Mucosa of stomach (tissue), 1 donor: ENCODE measurements around the gene EMC1.
"Not testable (repeated sequence)": the region's sequence is repeated elsewhere in the genome, so short reads cannot be mapped to it uniquely, and the experiment has no call there.

Experiments used
- H3K27me3 ChIP-seq: one replicate; pipeline ENCODE4 v1.7.0; 2013; ENCODE audit warnings: mild to moderate bottlenecking, low read length; ENCODE audit not compliant: control insufficient read depth, insufficient read depth
- H3K36me3 ChIP-seq: one replicate; pipeline ENCODE4 v1.7.0; 2013; ENCODE audit warnings: low read length; ENCODE audit not compliant: control insufficient read depth, insufficient read depth
- H3K4me1 ChIP-seq: one replicate; pipeline ENCODE4 v1.7.0; 2013; ENCODE audit warnings: mild to moderate bottlenecking, low read length; ENCODE audit not compliant: control insufficient read depth, insufficient read depth
- H3K4me3 ChIP-seq: one replicate; pipeline ENCODE4 v1.7.0; 2013; ENCODE audit warnings: low read length
- H3K9ac ChIP-seq: one replicate; pipeline ENCODE4 v1.7.0; 2013; ENCODE audit warnings: mild to moderate bottlenecking, low read length, moderate library complexity
- H3K9me3 ChIP-seq: one replicate; pipeline ENCODE4 v1.7.0; 2013; ENCODE audit warnings: mild to moderate bottlenecking, low read length, moderate library complexity; ENCODE audit not compliant: control insufficient read depth
- donor health status: Pancreatic carcinoma.

The EMC1 gene

GRCh38 chr1:19222979-19223824 lies 28.1 kb downstream of the EMC1 start:
- H3K36me3 ChIP-seq = peaks cover 22% of the 10 kb centered on the region
- no peaks in the 10 kb centered on the region for H3K27me3 ChIP-seq
- no peaks in the 10 kb centered on the region for H3K9me3 ChIP-seq
- no peaks in the 10 kb centered on the region for H3K4me1 ChIP-seq
- H3K9ac ChIP-seq = no peak overlapping the region
- H3K4me3 ChIP-seq = no peak overlapping the region

GRCh38 chr1:19222573-19222972 lies 28.8 kb downstream of the EMC1 start:
- H3K9me3 ChIP-seq = no peaks in the 10 kb centered on the region
- H3K4me3 ChIP-seq = no peak overlapping the region
- H3K27me3 ChIP-seq = no peaks in the 10 kb centered on the region
- H3K4me1 ChIP-seq = no peaks in the 10 kb centered on the region
- H3K36me3 ChIP-seq = peaks cover 21% of the 10 kb centered on the region
- no peak overlapping the region for H3K9ac ChIP-seq

GRCh38 chr1:19220991-19221390 lies 30.3 kb downstream of the EMC1 start:
- no peaks in the 10 kb centered on the region for H3K27me3 ChIP-seq
- no peaks in the 10 kb centered on the region for H3K4me1 ChIP-seq
- no peak overlapping the region for H3K4me3 ChIP-seq
- H3K9ac ChIP-seq = no peak overlapping the region
- H3K36me3 ChIP-seq = peaks cover 12% of the 10 kb centered on the region
- H3K9me3 ChIP-seq = no peaks in the 10 kb centered on the region

- no peak overlapping the region for H3K9ac ChIP-seq
- peaks cover 12% of the 10 kb centered on the region for H3K36me3 ChIP-seq
- no peak overlapping the region for H3K4me3 ChIP-seq
- no peaks in the 10 kb centered on the region for H3K9me3 ChIP-seq
- H3K27me3 ChIP-seq = no peaks in the 10 kb centered on the region
- no peaks in the 10 kb centered on the region for H3K4me1 ChIP-seq
Observed at GRCh38 chr1:19220080-19220846, 31.1 kb downstream of the EMC1 start.

- Histone ChIP-seq H3K27me3 (no peaks in the 10 kb centered on the region), H3K4me3 (no peak overlapping the region), H3K4me1 (no peaks in the 10 kb centered on the region), H3K9me3 (no peaks in the 10 kb centered on the region), H3K36me3 (peaks cover 12% of the 10 kb centered on the region), H3K9ac (no peak overlapping the region)
Observed at GRCh38 chr1:19219451-19219850, 31.9 kb downstream of the EMC1 start.

GRCh38 chr1:19216585-19216984 lies 34.7 kb downstream of the EMC1 start:
- not testable (repeated sequence) for H3K36me3 ChIP-seq, H3K4me3 ChIP-seq, H3K4me1 ChIP-seq, H3K27me3 ChIP-seq, H3K9ac ChIP-seq, H3K9me3 ChIP-seq

GRCh38 chr1:19213580-19213979 lies 37.7 kb downstream of the EMC1 start:
- Histone ChIP-seq H3K36me3 (no peaks in the 10 kb centered on the region), H3K9ac (no peak overlapping the region), H3K27me3 (no peaks in the 10 kb centered on the region), H3K9me3 (no peaks in the 10 kb centered on the region), H3K4me3 (no peak overlapping the region), H3K4me1 (peaks cover 7% of the 10 kb centered on the region)

- no peak overlapping the region for H3K9ac ChIP-seq
- H3K4me3 ChIP-seq = no peak overlapping the region
- H3K27me3 ChIP-seq = no peaks in the 10 kb centered on the region
- peaks cover 7% of the 10 kb centered on the region for H3K4me1 ChIP-seq
- H3K9me3 ChIP-seq = no peaks in the 10 kb centered on the region
- H3K36me3 ChIP-seq = no peaks in the 10 kb centered on the region
Observed at GRCh38 chr1:19212167-19212566, 39.2 kb downstream of the EMC1 start.

- H3K27me3 ChIP-seq = no peaks in the 10 kb centered on the region
- H3K4me3 ChIP-seq = peak overlapping the region; percentile 71
- no peaks in the 10 kb centered on the region for H3K9me3 ChIP-seq
- peak overlapping the region; percentile 73 for H3K9ac ChIP-seq
- H3K4me1 ChIP-seq = peaks cover 7% of the 10 kb centered on the region
- H3K36me3 ChIP-seq = no peaks in the 10 kb centered on the region
Observed at GRCh38 chr1:19210772-19211549, 40.4 kb downstream of the EMC1 start.

GRCh38 chr1:19209990-19210771 lies 41.1 kb downstream of the EMC1 start, which contains the start of gene UBR4:
TSS of gene UBR4 (minus strand) at chr1:19210266. CDS start at chr1:19210248, 18 bp downstream.
- Histone ChIP-seq H3K27me3 (no peaks in the 10 kb centered on the region), H3K9ac (peak within 1 kb of the TSS; percentile 73), H3K36me3 (no peaks in the 10 kb centered on the region), H3K4me1 (peaks cover 7% of the 10 kb centered on the region), H3K9me3 (no peaks in the 10 kb centered on the region), H3K4me3 (peak within 1 kb of the TSS; percentile 71)

GRCh38 chr1:19209439-19209989 lies 41.8 kb downstream of the EMC1 start:
- Histone ChIP-seq H3K9me3 (no peaks in the 10 kb centered on the region), H3K36me3 (no peaks in the 10 kb centered on the region), H3K4me1 (peaks cover 14% of the 10 kb centered on the region), H3K9ac (peak overlapping the region; percentile 73), H3K27me3 (no peaks in the 10 kb centered on the region), H3K4me3 (peak overlapping the region; percentile 71)
